Activated T-helper 2 cell treated with anti-CD3 and anti-CD28 coated beads, Interferon-gamma antibody, Interleukin-2, Interleukin-4, amounts not matched to agents 10 μg/mL and 5 μg/mL and 100 μg/mL, durations not matched to agents 14 hours and 24 hours and 36 hours (primary cell): Measurements from ENCODE around the gene GLIS1. TPM values are rescaled to one million over a fixed set of nuclear protein-coding genes. Genes with fewer than 3 reads are reported as not detected.

Experiments used
- DNase-seq: peaks from one replicate; pipeline ENCODE4 v3.0.0; 2021; ENCODE audit warnings: low spot score
- H3K27ac Mint-ChIP-seq: one replicate; pipeline ENCODE4 v1.8.0; 2021; ENCODE audit warnings: mixed read lengths
- H3K27me3 Mint-ChIP-seq: one replicate; pipeline ENCODE4 v1.8.0; 2021; ENCODE audit warnings: low read depth, mixed read lengths
- H3K36me3 Mint-ChIP-seq: one replicate; pipeline ENCODE4 v1.8.0; 2021; ENCODE audit warnings: low read depth, mixed read lengths
- H3K4me1 Mint-ChIP-seq: one replicate; pipeline ENCODE4 v1.8.0; 2021; ENCODE audit warnings: low read depth, mixed read lengths
- H3K4me3 Mint-ChIP-seq: one replicate; pipeline ENCODE4 v1.8.0; 2021; ENCODE audit warnings: low read depth, mild to moderate bottlenecking, moderate library complexity, mixed read lengths
- H3K9me3 Mint-ChIP-seq: one replicate; pipeline ENCODE4 v1.8.0; 2021; ENCODE audit warnings: mixed read lengths
- intact Hi-C: fragments of 100-400 bp; cut with micrococcal nuclease; formaldehyde crosslinking; loops from one replicate; pipeline ENCODE4 v1.15.1; 2023
- total RNA-seq: library from RNA; stranded (reverse); gene quantifications from 2 replicates; pipeline ENCODE4 v1.2.3, GENCODE V29; 2022

Gene GLIS1
- total RNA-seq, 1 donor from 2014 or later = not detected

GRCh38 chr1:53733975-53734649, 4.9 kb downstream of the GLIS1 start:
- peaks cover 56% of the 10 kb centered on the region for H3K27me3 Mint-ChIP-seq
- intact Hi-C loops = no loop called here
- H3K27ac Mint-ChIP-seq = no peak overlapping the region
- H3K9me3 Mint-ChIP-seq = no peaks in the 10 kb centered on the region
- H3K4me3 Mint-ChIP-seq = no peak overlapping the region
- no peaks in the 10 kb centered on the region for H3K4me1 Mint-ChIP-seq
- H3K36me3 Mint-ChIP-seq = no peaks in the 10 kb centered on the region
- DNase-seq = no peak

- intact Hi-C loops = no loop called here
- no peak for DNase-seq
- H3K4me1 Mint-ChIP-seq = no peaks in the 10 kb centered on the region
- H3K9me3 Mint-ChIP-seq = no peaks in the 10 kb centered on the region
- no peaks in the 10 kb centered on the region for H3K36me3 Mint-ChIP-seq
- no peak overlapping the region for H3K27ac Mint-ChIP-seq
- H3K4me3 Mint-ChIP-seq = no peak overlapping the region
- peaks cover 58% of the 10 kb centered on the region for H3K27me3 Mint-ChIP-seq
Observed at GRCh38 chr1:53733447-53733931, 5.5 kb downstream of the GLIS1 start.

GRCh38 chr1:53732912-53733317, 6.0 kb downstream of the GLIS1 start:
- peaks cover 60% of the 10 kb centered on the region for H3K27me3 Mint-ChIP-seq
- no peaks in the 10 kb centered on the region for H3K36me3 Mint-ChIP-seq
- H3K27ac Mint-ChIP-seq = no peak overlapping the region
- no peaks in the 10 kb centered on the region for H3K4me1 Mint-ChIP-seq
- no peak overlapping the region for H3K4me3 Mint-ChIP-seq
- H3K9me3 Mint-ChIP-seq = no peaks in the 10 kb centered on the region
- DNase-seq = no peak
- intact Hi-C loops = no loop called here

- no peak overlapping the region for H3K4me3 Mint-ChIP-seq
- no peak overlapping the region for H3K27ac Mint-ChIP-seq
- no peaks in the 10 kb centered on the region for H3K36me3 Mint-ChIP-seq
- peaks cover 59% of the 10 kb centered on the region for H3K27me3 Mint-ChIP-seq
- no peak for DNase-seq
- intact Hi-C loops = no loop called here
- no peaks in the 10 kb centered on the region for H3K9me3 Mint-ChIP-seq
- H3K4me1 Mint-ChIP-seq = no peaks in the 10 kb centered on the region
Observed at GRCh38 chr1:53732409-53732808, 6.6 kb downstream of the GLIS1 start.

GRCh38 chr1:53731779-53732305, 7.1 kb downstream of the GLIS1 start:
- no peak overlapping the region for H3K27ac Mint-ChIP-seq
- H3K4me3 Mint-ChIP-seq = no peak overlapping the region
- H3K4me1 Mint-ChIP-seq = no peaks in the 10 kb centered on the region
- H3K9me3 Mint-ChIP-seq = no peaks in the 10 kb centered on the region
- DNase-seq = no peak
- intact Hi-C loops = no loop called here
- no peaks in the 10 kb centered on the region for H3K36me3 Mint-ChIP-seq
- peaks cover 54% of the 10 kb centered on the region for H3K27me3 Mint-ChIP-seq

- DNase-seq = no peak
- Mint-ChIP-seq H3K36me3 (no peaks in the 10 kb centered on the region), H3K27me3 (peaks cover 47% of the 10 kb centered on the region), H3K27ac (no peak overlapping the region), H3K4me1 (no peaks in the 10 kb centered on the region), H3K4me3 (no peak overlapping the region), H3K9me3 (no peaks in the 10 kb centered on the region)
- intact Hi-C loops = no loop called here
Observed at GRCh38 chr1:53731043-53731600, 7.8 kb downstream of the GLIS1 start.

GRCh38 chr1:53730224-53730865, 8.6 kb downstream of the GLIS1 start:
- no peaks in the 10 kb centered on the region for H3K36me3 Mint-ChIP-seq
- no peaks in the 10 kb centered on the region for H3K4me1 Mint-ChIP-seq
- peaks cover 39% of the 10 kb centered on the region for H3K27me3 Mint-ChIP-seq
- no peak overlapping the region for H3K4me3 Mint-ChIP-seq
- H3K9me3 Mint-ChIP-seq = no peaks in the 10 kb centered on the region
- H3K27ac Mint-ChIP-seq = no peak overlapping the region
- DNase-seq = no peak
- intact Hi-C loops = no loop called here

GRCh38 chr1:53729456-53730223, 9.3 kb downstream of the GLIS1 start:
- Mint-ChIP-seq H3K36me3 (no peaks in the 10 kb centered on the region), H3K27me3 (peaks cover 33% of the 10 kb centered on the region), H3K9me3 (no peaks in the 10 kb centered on the region), H3K4me3 (no peak overlapping the region), H3K4me1 (no peaks in the 10 kb centered on the region), H3K27ac (no peak overlapping the region)
- DNase-seq = no peak
- intact Hi-C loops = no loop called here

- intact Hi-C loops = no loop called here
- Mint-ChIP-seq H3K4me3 (no peak overlapping the region), H3K36me3 (no peaks in the 10 kb centered on the region), H3K27me3 (peaks cover 29% of the 10 kb centered on the region), H3K27ac (no peak overlapping the region), H3K9me3 (no peaks in the 10 kb centered on the region), H3K4me1 (no peaks in the 10 kb centered on the region)
- DNase-seq = no peak
Observed at GRCh38 chr1:53728702-53729455, 10.1 kb downstream of the GLIS1 start.

GRCh38 chr1:53728196-53728595, 10.8 kb downstream of the GLIS1 start:
- H3K27ac Mint-ChIP-seq = no peak overlapping the region
- intact Hi-C loops = no loop called here
- H3K27me3 Mint-ChIP-seq = peaks cover 26% of the 10 kb centered on the region
- no peaks in the 10 kb centered on the region for H3K36me3 Mint-ChIP-seq
- DNase-seq = no peak
- no peaks in the 10 kb centered on the region for H3K9me3 Mint-ChIP-seq
- no peak overlapping the region for H3K4me3 Mint-ChIP-seq
- H3K4me1 Mint-ChIP-seq = no peaks in the 10 kb centered on the region

- Mint-ChIP-seq H3K9me3 (no peaks in the 10 kb centered on the region), H3K4me1 (no peaks in the 10 kb centered on the region), H3K27ac (no peak overlapping the region), H3K27me3 (peaks cover 22% of the 10 kb centered on the region), H3K4me3 (no peak overlapping the region), H3K36me3 (no peaks in the 10 kb centered on the region)
- DNase-seq = no peak
- intact Hi-C loops = no loop called here
Observed at GRCh38 chr1:53727461-53728092, 11.4 kb downstream of the GLIS1 start.
